ENCODE results near the gene SH3PXD2B. TPM values are rescaled to one million over a fixed set of nuclear protein-coding genes. Genes with fewer than 3 reads are reported as not detected.

Gene SH3PXD2B
- total and polyA plus RNA-seq, 2 of the 13 experiments (the other 11 are each of a cell fraction or from before 2014, with no cell fraction given), result 3.4 to 4.6 TPM

GRCh38 chr5:172454358-172455086 lies at the start of gene SH3PXD2B (continued):
- TF ChIP-seq PHF21A (CRISPR knock-in tag; IDR thresholded peaks at IDR 0.05) (no peak), NR2F6 (IDR thresholded peaks at IDR 0.05) (no peak), NR2F6 (CRISPR knock-in tag; IDR thresholded peaks at IDR 0.05) (0 out of 2 replicates have a peak, but pooled peaks have one; percentile 7), ZBTB20 (CRISPR knock-in tag; IDR thresholded peaks at IDR 0.05; ENCODE audit: borderline replicate concordance, low read depth) (no peak), ZNF557 (CRISPR knock-in tag; IDR thresholded peaks at IDR 0.05) (no peak), ZNF260 (CRISPR knock-in tag; IDR thresholded peaks at IDR 0.05; ENCODE audit: borderline replicate concordance, low read depth) (no peak), ZNF276 (CRISPR knock-in tag; IDR thresholded peaks at IDR 0.05; ENCODE audit: low read depth) (no peak), SPEN (CRISPR knock-in tag; IDR thresholded peaks at IDR 0.05; ENCODE audit: low read depth) (no peak), ZBTB8A (CRISPR knock-in tag; IDR thresholded peaks at IDR 0.05; ENCODE audit: borderline replicate concordance, low read depth) (no peak), CCDC6 (CRISPR knock-in tag; IDR thresholded peaks at IDR 0.05) (no peak), ZNF44 (CRISPR knock-in tag; IDR thresholded peaks at IDR 0.05) (no peak), POGZ (CRISPR knock-in tag; IDR thresholded peaks at IDR 0.05) (peak; percentile 71), SRY (CRISPR knock-in tag; IDR thresholded peaks at IDR 0.05) (no peak), ZNF180 (CRISPR knock-in tag; IDR thresholded peaks at IDR 0.05; ENCODE audit: borderline replicate concordance, low read depth) (no peak), POLR2G (IDR thresholded peaks at IDR 0.05; ENCODE audit: low read depth, low read length) (no peak), ZNF335 (CRISPR knock-in tag; IDR thresholded peaks at IDR 0.05) (no peak), AGO2 (optimal IDR thresholded peaks at IDR 0.05; ENCODE audit: low read depth, low read length) (no peak), FOXK1 (CRISPR knock-in tag; IDR thresholded peaks at IDR 0.05; ENCODE audit: borderline replicate concordance, low read depth) (no peak), ZKSCAN1 (IDR thresholded peaks at IDR 0.05; ENCODE audit: low read length) (peak; percentile 56; the same call in 1 of the 2 replicates), SKI (IDR thresholded peaks at IDR 0.05; ENCODE audit: partially characterized antibody) (no peak), MTF1 (CRISPR knock-in tag; IDR thresholded peaks at IDR 0.05) (no peak), ZNF12 (CRISPR knock-in tag; IDR thresholded peaks at IDR 0.05) (no peak)
- TF ChIP-seq, protein P1, sequence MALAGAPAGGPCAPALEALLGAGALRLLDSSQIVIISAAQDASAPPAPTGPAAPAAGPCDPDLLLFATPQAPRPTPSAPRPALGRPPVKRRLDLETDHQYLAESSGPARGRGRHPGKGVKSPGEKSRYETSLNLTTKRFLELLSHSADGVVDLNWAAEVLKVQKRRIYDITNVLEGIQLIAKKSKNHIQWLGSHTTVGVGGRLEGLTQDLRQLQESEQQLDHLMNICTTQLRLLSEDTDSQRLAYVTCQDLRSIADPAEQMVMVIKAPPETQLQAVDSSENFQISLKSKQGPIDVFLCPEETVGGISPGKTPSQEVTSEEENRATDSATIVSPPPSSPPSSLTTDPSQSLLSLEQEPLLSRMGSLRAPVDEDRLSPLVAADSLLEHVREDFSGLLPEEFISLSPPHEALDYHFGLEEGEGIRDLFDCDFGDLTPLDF (CRISPR knock-in tag; IDR thresholded peaks at IDR 0.05), result no peak
- TF ChIP-seq, protein P2, sequence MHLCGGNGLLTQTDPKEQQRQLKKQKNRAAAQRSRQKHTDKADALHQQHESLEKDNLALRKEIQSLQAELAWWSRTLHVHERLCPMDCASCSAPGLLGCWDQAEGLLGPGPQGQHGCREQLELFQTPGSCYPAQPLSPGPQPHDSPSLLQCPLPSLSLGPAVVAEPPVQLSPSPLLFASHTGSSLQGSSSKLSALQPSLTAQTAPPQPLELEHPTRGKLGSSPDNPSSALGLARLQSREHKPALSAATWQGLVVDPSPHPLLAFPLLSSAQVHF (CRISPR knock-in tag; IDR thresholded peaks at IDR 0.05), result no peak
- TF ChIP-seq, protein P3, sequence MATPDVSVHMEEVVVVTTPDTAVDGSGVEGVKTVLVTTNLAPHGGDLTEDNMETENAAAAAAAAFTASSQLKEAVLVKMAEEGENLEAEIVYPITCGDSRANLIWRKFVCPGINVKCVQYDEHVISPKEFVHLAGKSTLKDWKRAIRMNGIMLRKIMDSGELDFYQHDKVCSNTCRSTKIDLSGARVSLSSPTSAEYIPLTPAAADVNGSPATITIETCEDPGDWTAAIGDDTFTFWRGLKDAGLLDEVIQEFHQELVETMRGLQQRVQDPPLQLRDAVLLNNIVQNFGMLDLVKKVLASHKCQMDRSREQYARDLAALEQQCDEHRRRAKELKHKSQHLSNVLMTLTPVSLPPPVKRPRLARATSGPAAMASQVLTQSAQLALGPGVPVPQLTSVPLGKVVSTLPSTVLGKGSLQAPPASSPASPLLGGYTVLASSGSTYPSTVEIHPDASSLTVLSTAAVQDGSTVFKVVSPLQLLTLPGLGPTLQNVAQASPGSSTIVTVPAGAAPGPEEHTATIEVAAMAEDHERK (CRISPR knock-in tag; IDR thresholded peaks at IDR 0.05; ENCODE audit: low read depth), result no peak
- TF ChIP-seq, protein P4, sequence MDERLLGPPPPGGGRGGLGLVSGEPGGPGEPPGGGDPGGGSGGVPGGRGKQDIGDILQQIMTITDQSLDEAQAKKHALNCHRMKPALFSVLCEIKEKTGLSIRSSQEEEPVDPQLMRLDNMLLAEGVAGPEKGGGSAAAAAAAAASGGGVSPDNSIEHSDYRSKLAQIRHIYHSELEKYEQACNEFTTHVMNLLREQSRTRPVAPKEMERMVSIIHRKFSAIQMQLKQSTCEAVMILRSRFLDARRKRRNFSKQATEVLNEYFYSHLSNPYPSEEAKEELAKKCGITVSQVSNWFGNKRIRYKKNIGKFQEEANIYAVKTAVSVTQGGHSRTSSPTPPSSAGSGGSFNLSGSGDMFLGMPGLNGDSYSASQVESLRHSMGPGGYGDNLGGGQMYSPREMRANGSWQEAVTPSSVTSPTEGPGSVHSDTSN (CRISPR knock-in tag; IDR thresholded peaks at IDR 0.05), result no peak
